NCI-H2196 treated with DMSO at 0.1 percent for 48 hours (cell line): ENCODE data around the gene ADAMTSL1.

ENCODE experiments used
- DNase-seq: peaks from one replicate; lab custom pipeline; 2025; ENCODE audit not compliant: unreplicated experiment; lab: John Stamatoyannopoulos, UW

The ADAMTSL1 gene

DNA sequence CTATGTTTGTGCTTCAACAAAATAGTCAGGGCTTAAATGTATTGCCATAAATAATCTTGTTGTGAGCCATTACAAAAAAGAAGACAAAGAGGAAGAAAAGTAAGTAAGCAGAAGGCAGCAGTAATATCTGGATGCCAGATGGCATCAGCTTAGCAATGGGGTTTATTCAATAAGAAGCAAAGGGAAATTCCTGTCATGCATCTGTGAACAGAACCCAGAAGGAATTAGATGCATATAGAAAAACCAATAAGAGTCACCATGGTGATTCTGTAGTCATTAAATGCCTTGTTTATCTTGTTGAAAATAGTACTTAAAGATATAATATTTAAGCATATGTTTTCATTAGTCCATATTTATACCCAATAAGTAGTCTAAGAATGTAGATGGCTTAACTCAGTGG is 216.0 kb downstream of the ADAMTSL1 start:
- no peak for DNase-seq

- no peak for DNase-seq
Observed at GRCh38 chr9:18692268-18692667, 218.3 kb downstream of the ADAMTSL1 start.

DNA sequence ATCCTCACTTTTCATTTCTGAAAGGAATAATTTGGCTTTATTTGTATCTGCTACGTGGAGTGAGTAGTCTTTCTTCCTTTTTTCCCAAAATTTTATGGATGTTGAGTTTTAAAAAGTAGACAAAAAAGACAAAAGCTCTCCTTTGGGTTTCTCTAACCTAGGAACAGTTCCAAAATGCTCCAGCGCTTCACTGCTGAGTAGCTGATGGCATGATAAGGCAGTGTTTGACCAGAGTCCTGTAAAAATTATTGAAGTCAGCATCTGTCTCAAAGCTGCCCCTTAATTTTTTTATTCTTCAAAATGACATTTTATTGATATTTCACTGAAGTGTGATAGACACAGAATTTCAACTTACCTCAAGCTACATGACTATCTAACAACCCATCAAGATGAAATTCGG is 219.0 kb downstream of the ADAMTSL1 start:
- DNase-seq, result no peak

DNA sequence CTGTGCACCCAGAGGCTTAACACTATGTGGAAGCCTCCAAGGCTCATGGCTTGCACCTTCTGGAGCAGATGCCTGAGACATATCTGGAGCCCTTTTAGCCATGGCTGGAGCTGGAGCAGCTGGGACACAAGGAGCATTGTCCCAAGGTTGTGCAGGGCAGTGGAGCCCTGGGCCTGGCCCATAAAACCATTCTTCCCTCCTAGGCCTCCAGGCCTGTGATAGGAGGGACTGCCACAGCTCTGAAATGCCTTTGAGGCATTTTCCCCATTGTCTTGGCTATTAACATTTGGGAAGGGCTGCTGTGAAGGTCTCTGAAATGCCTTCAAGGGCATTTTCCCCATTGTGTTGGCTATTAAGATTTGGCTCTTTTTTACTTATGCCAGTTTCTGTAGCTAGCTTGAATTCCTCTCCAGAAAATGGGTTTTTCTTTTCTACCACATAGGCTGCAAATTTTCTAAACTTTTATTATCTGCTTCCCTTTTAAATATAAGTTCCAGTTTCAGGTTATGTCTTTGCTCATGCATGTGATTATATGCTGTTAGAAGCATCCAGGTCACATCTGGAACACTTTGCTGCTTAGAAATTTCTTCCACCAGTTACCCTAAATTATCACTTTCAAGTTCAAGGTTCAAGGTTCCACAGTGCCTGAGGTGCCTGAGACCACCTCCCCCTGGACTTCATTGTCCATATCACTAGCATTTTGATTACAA is 221.2 kb downstream of the ADAMTSL1 start:
- no peak for DNase-seq

DNA sequence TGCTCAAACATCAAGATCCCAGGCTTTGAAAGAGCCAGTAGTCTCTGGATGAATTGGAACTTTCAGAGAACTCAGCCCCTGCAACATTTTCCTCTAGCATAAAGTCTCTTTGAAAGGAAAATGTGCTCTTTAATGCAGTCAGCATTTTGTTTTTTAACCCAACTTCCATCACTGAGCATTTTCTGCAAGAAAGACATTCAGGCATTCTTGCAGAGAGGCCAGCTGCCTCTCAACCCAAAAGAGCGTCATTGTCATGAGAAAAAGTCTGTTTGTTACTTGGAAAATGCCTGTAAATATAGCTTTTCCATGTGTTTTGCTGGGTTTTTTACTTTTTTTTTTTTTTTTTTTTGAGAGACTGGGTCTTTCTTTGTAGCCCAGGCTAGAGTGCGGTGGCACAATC is 225.0 kb downstream of the ADAMTSL1 start:
- no peak for DNase-seq

DNA sequence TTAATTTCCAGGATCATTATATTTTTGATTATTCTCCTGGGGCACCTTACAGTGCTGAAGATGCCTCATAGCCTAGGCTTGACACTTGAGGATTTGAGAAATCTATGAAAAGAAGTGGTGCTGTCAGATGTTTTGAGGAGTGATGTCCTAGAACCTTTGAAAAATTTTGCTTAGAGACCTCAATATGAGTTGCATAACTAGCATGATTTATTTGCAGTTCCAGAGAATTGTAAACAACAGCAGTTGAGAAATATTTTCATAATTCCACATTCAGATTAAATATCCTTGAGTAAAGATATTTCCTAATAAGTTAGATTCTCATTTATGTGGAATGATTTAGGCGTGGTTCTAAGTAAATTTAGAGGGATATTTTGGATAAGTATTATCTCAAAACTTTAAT is 225.8 kb downstream of the ADAMTSL1 start:
- no peak for DNase-seq

- DNase-seq, result no peak
Observed at GRCh38 chr9:18700714-18701113, 226.8 kb downstream of the ADAMTSL1 start.

- DNase-seq, result no peak
Observed at GRCh38 chr9:18703151-18703900, 229.4 kb downstream of the ADAMTSL1 start.

- no peak for DNase-seq
Observed at GRCh38 chr9:18703901-18704379, 230.0 kb downstream of the ADAMTSL1 start.

DNA sequence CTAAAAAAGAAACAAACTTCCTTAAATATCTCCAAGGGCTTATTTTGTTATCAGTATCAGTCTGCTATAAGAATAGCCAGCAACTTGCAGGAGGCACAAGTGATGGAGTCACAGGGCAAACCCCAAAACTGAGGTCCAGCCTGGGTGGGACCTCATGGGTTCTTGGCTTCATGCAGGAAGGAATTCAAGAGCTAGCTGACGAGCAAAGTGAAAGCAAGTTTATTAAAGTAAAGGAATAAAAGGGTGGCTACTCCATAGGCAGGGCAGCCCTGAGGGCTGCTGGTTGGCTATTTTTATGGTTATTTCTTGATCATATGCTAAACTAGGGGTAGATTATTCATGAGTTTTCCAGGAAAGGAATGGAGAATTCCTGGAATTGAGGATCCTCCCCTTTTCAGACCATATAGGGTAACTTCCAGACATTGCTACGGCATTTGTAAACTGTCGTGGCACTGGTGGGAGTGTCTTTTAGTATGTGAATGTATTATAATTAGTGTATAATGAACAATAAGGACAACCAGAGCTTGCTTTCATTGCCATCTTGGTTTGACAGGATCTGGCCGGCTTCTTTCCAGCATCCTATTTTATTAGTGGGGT is 231.9 kb downstream of the ADAMTSL1 start:
- no peak for DNase-seq

DNA sequence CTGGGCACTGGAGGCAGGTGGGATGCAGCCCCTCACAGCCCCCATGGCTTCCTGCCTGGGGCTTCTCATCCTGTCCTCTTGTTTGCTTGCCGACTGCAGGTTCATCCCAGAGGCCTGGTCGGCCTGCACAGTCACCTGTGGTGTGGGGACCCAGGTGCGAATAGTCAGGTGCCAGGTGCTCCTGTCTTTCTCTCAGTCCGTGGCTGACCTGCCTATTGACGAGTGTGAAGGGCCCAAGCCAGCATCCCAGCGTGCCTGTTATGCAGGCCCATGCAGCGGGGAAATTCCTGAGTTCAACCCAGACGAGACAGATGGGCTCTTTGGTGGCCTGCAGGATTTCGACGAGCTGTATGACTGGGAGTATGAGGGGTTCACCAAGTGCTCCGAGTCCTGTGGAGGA is 232.7 kb downstream of the ADAMTSL1 start:
- DNase-seq, result no peak

- no peak for DNase-seq
Observed at GRCh38 chr9:18707061-18707461, 233.1 kb downstream of the ADAMTSL1 start.

DNA sequence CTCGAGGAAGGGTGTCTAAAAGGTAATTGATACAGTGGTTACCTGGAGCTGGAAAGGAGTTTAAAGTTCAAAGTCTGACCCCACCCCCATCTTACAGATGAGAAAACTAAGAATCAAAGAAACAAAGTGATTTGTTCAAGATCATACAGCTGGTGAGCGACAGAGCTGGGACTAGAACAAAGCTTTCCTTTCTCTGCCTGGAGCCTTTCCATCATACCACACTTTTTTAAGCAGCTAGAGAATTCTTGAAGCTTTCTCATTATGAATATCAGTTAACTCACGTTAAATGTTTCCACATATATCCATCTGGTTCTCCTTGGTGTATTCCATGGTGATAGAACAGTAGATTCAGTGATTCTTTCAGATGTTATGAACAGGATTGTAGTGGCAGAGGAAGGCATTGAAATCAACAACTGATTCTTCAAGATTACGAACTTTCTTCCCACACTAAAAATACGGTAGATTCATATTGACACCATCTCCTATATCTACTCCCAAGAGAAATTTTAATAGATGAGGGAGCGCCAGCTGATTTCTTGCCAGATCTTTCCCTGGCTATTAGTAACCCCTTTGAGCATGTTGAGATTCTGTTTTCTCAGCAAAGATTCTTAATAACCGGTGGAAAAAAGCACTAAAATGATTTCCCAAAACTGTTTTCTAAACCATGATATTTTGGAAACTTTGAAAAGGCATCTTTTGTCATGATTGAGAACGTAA is 233.7 kb downstream of the ADAMTSL1 start:
- no peak for DNase-seq

DNA sequence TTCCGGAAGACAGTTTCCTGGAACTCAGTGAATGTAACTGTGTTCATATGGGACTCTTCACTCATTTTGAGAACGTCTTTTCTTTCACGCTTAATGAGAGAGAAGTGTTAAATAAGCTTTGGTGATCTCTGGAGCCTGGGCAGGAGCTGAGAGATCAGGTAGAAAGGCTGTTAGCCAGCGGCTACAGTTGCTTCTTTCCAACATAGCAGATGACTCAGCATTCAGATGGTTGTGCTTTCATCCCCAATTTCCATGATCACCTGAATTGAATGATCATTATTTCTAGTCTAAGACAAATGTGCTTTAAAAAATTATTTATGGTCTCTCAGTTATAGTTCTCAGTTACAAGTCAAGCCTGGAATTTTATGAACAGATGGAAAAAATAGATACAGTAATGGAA is 234.5 kb downstream of the ADAMTSL1 start:
- no peak for DNase-seq

GRCh38 chr9:18710065-18710464 is 236.1 kb downstream of the ADAMTSL1 start:
- DNase-seq, result no peak

DNA sequence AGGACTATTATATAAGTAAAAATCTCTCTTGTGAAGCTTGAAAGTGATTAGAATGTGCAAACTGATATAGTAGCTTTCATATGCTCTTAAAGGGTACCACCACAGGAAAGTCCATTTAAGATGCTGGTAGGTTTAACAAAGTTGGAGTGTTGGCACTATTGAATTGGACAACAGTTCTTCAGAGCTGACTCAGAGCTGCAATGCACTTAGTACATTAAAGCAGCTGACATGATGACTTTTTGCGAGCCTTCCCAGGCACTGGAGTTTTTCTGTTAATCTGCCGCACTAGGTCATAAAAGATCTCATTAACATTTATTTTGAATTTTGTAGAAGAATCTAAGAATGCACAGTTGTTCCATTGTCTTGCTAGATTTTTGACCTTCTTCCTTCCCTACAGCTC is 243.8 kb downstream of the ADAMTSL1 start:
- no peak for DNase-seq

DNA sequence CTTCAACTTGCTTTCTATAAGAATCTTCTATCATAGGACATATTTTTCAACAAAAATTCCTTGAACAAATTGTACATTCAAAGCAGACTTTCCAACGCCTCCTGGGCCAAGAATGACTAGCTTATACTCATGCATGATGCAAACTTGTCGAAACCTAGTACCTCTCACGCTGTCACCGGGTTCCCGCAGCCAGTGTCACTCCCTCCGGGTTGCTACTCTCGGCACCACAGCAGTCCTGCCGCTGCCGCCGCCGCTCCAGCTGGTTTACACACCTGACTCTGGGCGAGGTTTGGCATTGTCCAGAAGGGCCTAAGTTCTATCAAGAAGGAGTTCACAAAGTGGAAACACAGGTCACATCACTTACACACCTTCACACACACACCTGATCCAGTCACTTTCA is 244.4 kb downstream of the ADAMTSL1 start:
- DNase-seq, result no peak

DNA sequence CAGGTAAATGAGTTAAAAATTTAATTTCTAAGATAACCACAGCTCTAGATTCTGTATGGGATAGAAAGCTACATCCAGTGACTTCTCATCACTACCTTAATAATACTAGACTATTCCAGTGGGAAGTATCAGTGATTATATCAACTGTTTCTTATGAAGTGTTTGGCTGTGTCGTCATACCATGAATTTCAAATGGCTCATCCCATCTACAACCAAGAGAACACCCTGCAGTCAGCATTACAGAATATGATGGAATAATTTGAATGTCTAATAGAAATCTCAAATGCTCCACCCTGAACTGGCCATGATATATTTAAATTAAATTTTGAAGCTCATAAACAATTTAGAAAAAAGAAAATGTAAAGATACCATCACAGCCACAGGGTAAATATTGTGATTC is 245.0 kb downstream of the ADAMTSL1 start:
- DNase-seq, result no peak

- DNase-seq, result no peak
Observed at GRCh38 chr9:18720691-18721090, 246.7 kb downstream of the ADAMTSL1 start.

- no peak for DNase-seq
Observed at GRCh38 chr9:18721267-18721994, 247.5 kb downstream of the ADAMTSL1 start.

DNA sequence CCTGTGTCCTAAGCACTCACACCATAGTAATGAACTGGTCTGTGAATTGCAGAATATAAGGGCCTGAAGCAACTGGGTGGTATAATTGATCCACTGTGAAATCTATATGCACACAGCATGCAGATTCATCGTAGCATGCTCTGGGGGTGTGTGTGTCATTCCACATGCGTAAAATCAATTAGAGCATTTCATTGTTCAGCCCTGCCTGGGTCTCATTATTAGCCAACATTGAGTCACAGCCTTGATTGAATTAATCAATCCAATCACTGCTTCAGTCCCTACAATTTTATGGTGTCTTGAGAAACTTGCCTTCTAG is 248.0 kb downstream of the ADAMTSL1 start:
- DNase-seq, result no peak
